Measurements from ENCODE around the gene LAT.
"Not testable (repeated sequence)": the region's sequence is repeated elsewhere in the genome, so short reads cannot be mapped to it uniquely, and the experiment has no call there.

The LAT gene

GRCh38 chr16:28998837-28999236 lies 14.0 kb downstream of the LAT start:
- Histone ChIP-seq H3K27me3 (ENCODE audit: control insufficient read depth in 1 of 2, insufficient read depth in 1 of 2, low read length in 2 of 2) (peaks cover 19 to 20% of the 10 kb centered on the region in 2 experiments), H3K9ac (ENCODE audit: low read length) (no peak overlapping the region), H3K4me2 (ENCODE audit: low read length, poor library complexity, severe bottlenecking) (no peak overlapping the region), H3K4ac (ENCODE audit: low read depth in 1 of 2, low read length in 2 of 2) (no peak overlapping the region), H3K36me3 (ENCODE audit: control insufficient read depth in 1 of 2, insufficient read depth in 2 of 2, low read depth in 1 of 2, low read length in 2 of 2) (no peaks in the 10 kb centered on the region), H4K91ac (ENCODE audit: low read length) (no peak overlapping the region), H3K14ac (ENCODE audit: low read length in 2 of 2) (no peak overlapping the region), H2BK12ac (ENCODE audit: low read length in 2 of 2) (no peak overlapping the region), H2AK5ac (ENCODE audit: low read length, severe bottlenecking) (no peak overlapping the region), H4K8ac (ENCODE audit: low read length) (no peak overlapping the region), H3K27ac (ENCODE audit: low read length, poor library complexity, severe bottlenecking) (no peak overlapping the region), H2BK5ac (ENCODE audit: low read depth, low read length, poor library complexity, severe bottlenecking) (no peak overlapping the region), H2BK15ac (ENCODE audit: low read depth, poor library complexity, severe bottlenecking) (no peak overlapping the region), H3K4me1 (ENCODE audit: control insufficient read depth, insufficient read depth, low read depth, low read length) (no peaks in the 10 kb centered on the region), H2AFZ (ENCODE audit: low read depth, low read length) (no peak overlapping the region), H3K79me1 (replicated peaks; ENCODE audit: low read length, poor library complexity, severe bottlenecking) (no peaks in the 10 kb centered on the region), H3K4me3 (ENCODE audit: insufficient read depth in 1 of 2, low read depth in 1 of 2, low read length in 2 of 2) (no peak overlapping the region), H3K18ac (ENCODE audit: low read depth in 1 of 2, low read length in 2 of 2) (no peak overlapping the region), H3K9me3 (ENCODE audit: control insufficient read depth, low read length) (no peaks in the 10 kb centered on the region), H2BK120ac (ENCODE audit: low read depth, low read length) (no peak overlapping the region), H3K23ac (ENCODE audit: low read length in 2 of 2) (no peak overlapping the region)
- DNase-seq = no peak
- 90% methylated on average over 3 of the region's 3 CpGs for WGBS

GRCh38 chr16:28999577-28999976 lies 14.7 kb downstream of the LAT start:
- WGBS = 80% methylated on average over 4 of the region's 4 CpGs
- Histone ChIP-seq H3K4me1 (ENCODE audit: control insufficient read depth, insufficient read depth, low read depth, low read length) (no peaks in the 10 kb centered on the region), H2BK15ac (ENCODE audit: low read depth, poor library complexity, severe bottlenecking) (no peak overlapping the region), H4K8ac (ENCODE audit: low read length) (no peak overlapping the region), H3K27me3 (ENCODE audit: control insufficient read depth in 1 of 2, insufficient read depth in 1 of 2, low read length in 2 of 2) (peaks cover 18 to 19% of the 10 kb centered on the region in 2 experiments), H2BK5ac (ENCODE audit: low read depth, low read length, poor library complexity, severe bottlenecking) (no peak overlapping the region), H3K9me3 (ENCODE audit: control insufficient read depth, low read length) (no peaks in the 10 kb centered on the region), H2BK120ac (ENCODE audit: low read depth, low read length) (no peak overlapping the region), H2BK12ac (ENCODE audit: low read length in 2 of 2) (no peak overlapping the region), H3K4ac (ENCODE audit: low read depth in 1 of 2, low read length in 2 of 2) (no peak overlapping the region), H2AFZ (ENCODE audit: low read depth, low read length) (no peak overlapping the region), H3K79me1 (replicated peaks; ENCODE audit: low read length, poor library complexity, severe bottlenecking) (no peaks in the 10 kb centered on the region), H3K27ac (ENCODE audit: low read length, poor library complexity, severe bottlenecking) (no peak overlapping the region), H3K4me3 (ENCODE audit: insufficient read depth in 1 of 2, low read depth in 1 of 2, low read length in 2 of 2) (no peak overlapping the region), H3K14ac (ENCODE audit: low read length in 2 of 2) (no peak overlapping the region), H3K9ac (ENCODE audit: low read length) (no peak overlapping the region), H3K18ac (ENCODE audit: low read depth in 1 of 2, low read length in 2 of 2) (no peak overlapping the region), H4K91ac (ENCODE audit: low read length) (no peak overlapping the region), H3K23ac (ENCODE audit: low read length in 2 of 2) (no peak overlapping the region), H2AK5ac (ENCODE audit: low read length, severe bottlenecking) (no peak overlapping the region), H3K36me3 (ENCODE audit: control insufficient read depth in 1 of 2, insufficient read depth in 2 of 2, low read depth in 1 of 2, low read length in 2 of 2) (no peaks in the 10 kb centered on the region), H3K4me2 (ENCODE audit: low read length, poor library complexity, severe bottlenecking) (no peak overlapping the region)
- DNase-seq = no peak

- Histone ChIP-seq H4K91ac (ENCODE audit: low read length) (no peak overlapping the region), H2BK120ac (ENCODE audit: low read depth, low read length) (no peak overlapping the region), H2AK5ac (ENCODE audit: low read length, severe bottlenecking) (no peak overlapping the region), H3K4me1 (ENCODE audit: control insufficient read depth, insufficient read depth, low read depth, low read length) (no peaks in the 10 kb centered on the region), H3K27me3 (ENCODE audit: control insufficient read depth in 1 of 2, insufficient read depth in 1 of 2, low read length in 2 of 2) (peaks cover 18 to 19% of the 10 kb centered on the region in 2 experiments), H3K9me3 (ENCODE audit: control insufficient read depth, low read length) (no peaks in the 10 kb centered on the region), H2BK5ac (ENCODE audit: low read depth, low read length, poor library complexity, severe bottlenecking) (no peak overlapping the region), H3K9ac (ENCODE audit: low read length) (no peak overlapping the region), H3K4ac (ENCODE audit: low read depth in 1 of 2, low read length in 2 of 2) (no peak overlapping the region), H3K4me3 (ENCODE audit: insufficient read depth in 1 of 2, low read depth in 1 of 2, low read length in 2 of 2) (no peak overlapping the region), H2AFZ (ENCODE audit: low read depth, low read length) (no peak overlapping the region), H3K23ac (ENCODE audit: low read length in 2 of 2) (no peak overlapping the region), H2BK15ac (ENCODE audit: low read depth, poor library complexity, severe bottlenecking) (no peak overlapping the region), H3K79me1 (replicated peaks; ENCODE audit: low read length, poor library complexity, severe bottlenecking) (no peaks in the 10 kb centered on the region), H3K36me3 (ENCODE audit: control insufficient read depth in 1 of 2, insufficient read depth in 2 of 2, low read depth in 1 of 2, low read length in 2 of 2) (no peaks in the 10 kb centered on the region), H4K8ac (ENCODE audit: low read length) (no peak overlapping the region), H2BK12ac (ENCODE audit: low read length in 2 of 2) (no peak overlapping the region), H3K4me2 (ENCODE audit: low read length, poor library complexity, severe bottlenecking) (no peak overlapping the region), H3K27ac (ENCODE audit: low read length, poor library complexity, severe bottlenecking) (no peak overlapping the region), H3K14ac (ENCODE audit: low read length in 2 of 2) (no peak overlapping the region), H3K18ac (ENCODE audit: low read depth in 1 of 2, low read length in 2 of 2) (no peak overlapping the region)
- DNase-seq = no peak
- no CpG with 5 or more reads among the region's 2 CpGs for WGBS
These were observed 15.2 kb downstream of the LAT start for GRCh38 chr16:29000019-29000418.

GRCh38 chr16:29004496-29005139 lies 19.8 kb downstream of the LAT start:
- H3K18ac ChIP-seq (ENCODE audit: low read depth in 1 of 2, low read length in 2 of 2); H3K14ac ChIP-seq (ENCODE audit: low read length in 2 of 2); H4K91ac ChIP-seq (ENCODE audit: low read length); H3K4me1 ChIP-seq (ENCODE audit: control insufficient read depth, insufficient read depth, low read depth, low read length); H3K4ac ChIP-seq (ENCODE audit: low read depth in 1 of 2, low read length in 2 of 2); H2BK15ac ChIP-seq (ENCODE audit: low read depth, poor library complexity, severe bottlenecking); H3K23ac ChIP-seq (ENCODE audit: low read length in 2 of 2); H3K9me3 ChIP-seq (ENCODE audit: control insufficient read depth, low read length); H2AFZ ChIP-seq (ENCODE audit: low read depth, low read length); H4K8ac ChIP-seq (ENCODE audit: low read length); H3K36me3 ChIP-seq (ENCODE audit: control insufficient read depth in 1 of 2, insufficient read depth in 2 of 2, low read depth in 1 of 2, low read length in 2 of 2); H2BK5ac ChIP-seq (ENCODE audit: low read depth, low read length, poor library complexity, severe bottlenecking); H2BK120ac ChIP-seq (ENCODE audit: low read depth, low read length); H2AK5ac ChIP-seq (ENCODE audit: low read length, severe bottlenecking); H3K9ac ChIP-seq (ENCODE audit: low read length); H3K4me3 ChIP-seq (ENCODE audit: insufficient read depth in 1 of 2, low read depth in 1 of 2, low read length in 2 of 2); H3K4me2 ChIP-seq (ENCODE audit: low read length, poor library complexity, severe bottlenecking); H3K27ac ChIP-seq (ENCODE audit: low read length, poor library complexity, severe bottlenecking); DNase-seq; H3K79me1 ChIP-seq (replicated peaks; ENCODE audit: low read length, poor library complexity, severe bottlenecking); H2BK12ac ChIP-seq (ENCODE audit: low read length in 2 of 2): not testable (repeated sequence)
- 72% methylated on average over 9 of the region's 9 CpGs for WGBS
- H3K27me3 ChIP-seq (ENCODE audit: control insufficient read depth in 1 of 2, insufficient read depth in 1 of 2, low read length in 2 of 2) = peaks cover 5 to 14% of the 10 kb centered on the region in 2 experiments
